Stimulated activated CD8-positive, alpha-beta memory T cell treated with anti-CD3 and anti-CD28 coated beads, Interleukin-15, amount 100 ng/mL, for 1 hour (primary cell): ENCODE data around the gene PRSS56.

Experiments
- DNase-seq: peaks from one replicate; pipeline ENCODE4 v3.0.0-alpha.2; 2020; ENCODE audit warnings: low read depth

PRSS56 gene

GRCh38 chr2:232519581-232520438 is at the start of gene PRSS56:
PRSS56 (plus strand) TSS chr2:232520388; CDS start chr2:232520599, 211 bp downstream.
- DNase-seq: no peak

GRCh38 chr2:232473467-232473890 is 46.7 kb upstream of the PRSS56 start:
- no peak for DNase-seq

DNA sequence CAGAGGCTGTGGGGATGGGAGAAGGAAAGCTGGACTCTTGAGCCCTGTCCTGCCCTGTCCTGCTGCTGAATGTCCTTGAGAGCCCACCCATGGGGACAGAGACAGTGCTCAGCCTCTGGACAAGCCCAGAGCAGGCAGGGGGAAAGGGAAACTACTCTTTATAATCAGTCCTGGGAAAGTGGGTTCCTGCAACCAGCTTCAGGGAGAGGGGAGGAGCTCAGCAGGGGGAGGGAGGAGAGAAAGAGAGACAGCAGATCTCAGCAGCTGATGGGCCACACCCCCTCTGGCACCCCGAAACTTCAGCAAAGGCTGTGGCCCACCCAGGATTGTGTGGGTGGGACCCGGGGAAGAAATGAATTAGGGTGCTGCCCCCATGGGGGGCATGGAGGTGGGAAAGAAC is 44.1 kb upstream of the PRSS56 start:
- no peak for DNase-seq

DNA sequence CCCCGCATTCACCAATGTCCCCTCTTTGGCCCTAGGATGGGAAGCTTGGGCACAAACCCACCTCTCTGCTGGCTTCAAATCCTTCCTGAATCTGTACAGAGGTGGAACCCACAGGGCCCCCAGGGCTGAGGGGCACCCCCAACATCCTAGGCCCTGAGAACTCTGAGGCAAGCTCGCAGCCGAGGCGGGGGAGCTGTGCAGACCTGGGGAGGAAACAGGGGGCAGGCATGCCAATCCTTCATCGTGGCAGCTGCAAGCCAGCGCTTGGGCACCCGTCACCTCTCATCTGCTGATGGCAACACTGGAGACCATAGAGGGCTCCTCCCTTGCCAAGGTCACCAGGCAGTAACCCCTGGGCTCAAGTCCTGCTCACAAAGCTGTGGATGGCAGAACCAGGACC is 43.4 kb upstream of the PRSS56 start:
- DNase-seq: no peak

DNA sequence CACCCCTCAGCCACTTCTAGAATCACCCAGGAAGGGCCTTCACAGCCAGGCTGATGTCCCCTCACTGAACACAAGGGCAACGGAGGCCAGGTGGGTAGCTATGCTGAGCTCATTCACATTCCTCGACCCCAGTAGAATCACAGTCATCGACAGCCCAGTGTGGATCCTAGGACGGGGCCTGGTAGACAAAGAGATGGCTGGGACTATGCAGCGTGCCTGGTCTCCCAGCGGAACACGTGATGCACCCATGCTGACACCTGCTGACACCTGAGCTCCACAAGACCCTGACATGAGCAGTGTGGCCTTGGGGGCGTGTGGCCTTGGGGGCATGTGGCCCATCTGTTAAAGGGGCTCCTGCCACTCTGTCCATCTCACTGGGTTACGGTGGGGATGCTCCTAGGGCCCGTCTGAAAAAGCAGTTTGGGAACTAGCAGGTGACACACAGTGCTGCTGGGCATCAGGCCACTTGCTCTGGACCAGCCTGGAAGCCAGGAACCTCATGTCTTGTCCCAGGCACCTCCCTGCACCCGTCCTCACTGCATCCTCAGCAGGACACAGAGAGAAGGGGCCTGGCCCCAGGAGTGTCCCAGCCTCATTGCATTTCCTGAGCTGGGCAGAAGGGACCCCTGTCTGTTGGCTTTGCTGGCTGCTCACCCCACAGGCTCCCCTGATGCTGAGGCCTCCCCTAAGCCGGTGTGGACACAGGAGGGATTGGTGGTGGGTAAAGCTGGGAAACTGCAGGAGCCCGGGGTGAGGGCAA is 42.3 kb upstream of the PRSS56 start:
- no peak for DNase-seq

- no peak for DNase-seq
These were observed 41.4 kb upstream of the PRSS56 start for GRCh38 chr2:232478571-232479340.

DNA sequence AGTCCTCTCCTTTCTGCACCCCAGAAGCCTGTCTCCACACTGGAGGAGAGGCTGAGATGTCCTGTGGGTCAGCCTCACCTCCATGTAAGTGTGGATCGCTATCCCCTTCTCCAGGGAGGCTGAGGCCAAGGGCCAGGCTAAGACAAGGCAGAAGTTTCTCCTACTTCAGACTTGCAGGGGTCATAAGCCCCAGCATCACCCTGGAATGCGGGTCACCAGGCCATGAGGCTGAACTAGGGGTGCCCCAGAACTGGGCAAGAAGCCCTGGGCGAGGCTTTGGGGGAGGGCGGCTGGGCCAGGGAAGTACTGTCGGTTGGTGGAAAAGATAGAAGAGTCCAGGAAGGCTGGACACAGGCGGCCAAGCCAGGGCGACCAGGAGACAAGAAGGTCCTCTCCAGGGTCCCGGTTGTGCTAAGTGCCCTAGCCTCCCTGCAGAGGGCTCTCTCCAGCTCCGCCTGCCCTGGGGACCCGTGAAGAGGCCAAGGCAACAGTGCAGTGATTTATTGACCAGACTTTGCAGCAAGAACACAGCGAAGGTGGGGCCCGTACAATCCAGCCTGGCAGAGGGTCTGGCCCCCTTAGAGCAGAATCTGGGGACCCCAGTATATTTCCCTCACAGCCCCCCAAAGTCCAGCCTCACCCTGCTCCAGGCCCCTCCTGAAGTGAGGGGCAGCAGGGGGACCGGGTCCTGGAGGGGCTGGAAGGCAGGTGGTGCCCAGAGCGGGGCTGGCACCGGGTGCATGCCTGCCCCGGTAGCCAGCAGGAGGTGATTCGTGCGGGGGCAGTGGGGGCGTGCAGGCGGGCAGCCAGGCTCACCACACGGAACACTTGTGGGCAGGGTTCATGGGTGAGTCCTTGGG is 40.6 kb upstream of the PRSS56 start:
- DNase-seq: no peak

DNA sequence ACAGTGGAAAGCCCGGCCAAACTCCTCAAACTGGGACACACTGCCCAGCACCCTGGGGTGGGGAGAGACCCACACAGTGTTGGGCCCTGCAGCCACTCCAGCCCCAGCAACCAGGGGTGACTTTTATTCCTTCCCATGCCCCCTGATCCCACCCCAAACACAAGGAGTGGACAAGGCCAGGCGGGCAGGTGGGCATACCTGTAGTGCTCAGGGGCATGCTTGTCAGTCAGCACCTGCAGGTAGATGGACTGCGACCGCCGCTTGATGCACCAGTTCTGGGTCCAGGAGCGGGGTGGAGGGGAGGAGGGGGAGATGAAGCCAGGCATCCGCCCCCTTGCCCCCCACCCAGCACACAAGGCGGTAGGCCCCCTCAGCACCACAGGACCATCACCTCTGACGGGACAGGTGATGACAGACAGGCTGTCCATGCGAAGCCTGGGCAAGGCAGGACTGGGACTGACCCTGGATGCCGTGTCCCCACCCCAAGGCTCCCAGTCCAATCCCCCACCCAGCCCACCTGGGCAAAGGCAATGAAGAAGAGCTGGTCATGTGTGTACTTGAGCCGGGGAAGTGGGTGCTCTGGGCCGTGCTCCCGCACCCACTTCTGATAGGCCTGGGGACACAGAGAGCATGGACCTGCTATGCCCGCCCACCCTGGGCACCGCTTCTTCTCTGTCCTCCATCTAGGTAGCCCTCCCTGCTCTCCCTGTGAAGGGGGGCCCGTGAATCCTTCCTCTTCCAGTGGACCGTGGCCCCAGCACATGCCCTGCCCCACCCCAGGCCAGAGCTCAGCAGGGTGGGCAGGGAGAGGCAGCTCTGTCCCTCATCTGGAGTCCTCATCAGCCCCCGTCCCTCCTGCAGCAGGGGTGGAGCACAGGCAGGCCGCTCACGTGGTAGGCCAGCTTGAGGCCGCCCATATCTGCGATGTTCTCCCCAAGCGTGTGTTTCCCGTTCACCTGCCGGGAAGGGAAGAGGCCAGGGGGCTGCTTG is 39.7 kb upstream of the PRSS56 start:
- no peak for DNase-seq

GRCh38 chr2:232481322-232482140 is 38.7 kb upstream of the PRSS56 start:
- DNase-seq: no peak

DNA sequence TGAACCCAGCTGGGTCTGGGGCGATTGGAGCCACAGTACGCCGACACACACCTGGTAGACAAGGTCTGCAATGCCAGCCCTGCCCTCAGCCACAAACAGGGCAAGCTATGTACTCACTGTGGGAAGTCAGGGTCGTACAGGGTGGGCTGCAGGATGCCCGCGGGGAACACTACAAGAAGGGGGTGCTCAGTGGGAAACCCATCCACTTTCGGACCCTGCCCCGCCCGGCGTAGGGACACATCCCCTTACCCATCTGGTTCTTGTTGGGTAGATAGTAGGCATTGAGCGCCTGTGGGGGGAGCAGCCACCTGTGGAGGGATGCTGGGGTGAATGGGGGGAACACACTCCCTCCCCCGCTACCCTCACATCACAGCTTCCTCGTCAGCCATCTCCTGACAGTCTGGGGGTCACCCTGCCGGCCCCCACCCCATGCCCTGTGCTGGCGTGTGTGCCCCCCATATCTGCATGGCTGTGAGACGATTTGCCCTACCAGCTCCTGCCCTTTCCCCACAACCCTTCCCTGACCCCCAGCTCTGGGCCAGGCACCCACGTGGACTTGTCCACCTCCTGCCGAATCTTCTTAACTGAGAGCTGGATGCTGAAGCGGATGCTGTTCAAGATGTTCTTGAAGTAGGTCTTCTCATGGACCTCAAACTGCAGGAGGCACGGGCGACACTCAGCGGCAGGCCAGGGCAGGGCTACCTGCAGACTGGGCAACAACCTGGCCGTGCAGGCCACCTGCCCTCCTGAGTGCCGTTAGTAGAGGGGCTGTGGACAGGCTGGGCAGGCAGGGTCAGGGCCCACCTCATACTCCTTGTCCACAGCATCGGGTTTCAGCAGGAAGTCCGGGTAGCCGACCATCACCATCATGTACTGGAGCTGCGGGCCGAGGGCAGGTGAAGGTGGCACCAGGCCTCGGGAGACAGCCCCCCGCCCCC is 37.6 kb upstream of the PRSS56 start:
- no peak for DNase-seq

GRCh38 chr2:232483311-232483922 is 36.8 kb upstream of the PRSS56 start:
- no peak for DNase-seq

GRCh38 chr2:232483923-232484627 is 36.1 kb upstream of the PRSS56 start:
- no peak for DNase-seq

- DNase-seq: no peak
These were observed 35.4 kb upstream of the PRSS56 start for GRCh38 chr2:232484628-232485347.

DNA sequence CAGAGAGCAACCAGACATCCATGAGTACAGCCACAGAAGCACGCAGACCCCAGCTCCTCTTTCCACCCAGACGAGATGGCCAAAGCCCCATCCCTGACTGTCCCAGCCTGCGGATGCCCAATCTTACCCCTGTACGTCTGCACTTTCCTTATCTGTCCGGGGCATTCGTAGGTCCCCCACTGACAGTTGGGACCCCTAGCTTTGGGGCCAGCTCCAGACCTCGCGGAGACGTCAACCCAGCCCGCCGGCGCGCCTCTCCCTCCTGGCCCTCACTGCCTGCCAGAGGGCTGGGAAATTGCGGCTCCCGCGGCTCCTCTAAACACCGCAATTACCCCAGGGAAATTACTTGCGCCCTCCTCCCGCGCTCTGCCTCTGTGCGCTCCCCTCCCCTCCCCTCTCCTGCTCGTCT is 34.8 kb upstream of the PRSS56 start:
- DNase-seq: no peak

DNA sequence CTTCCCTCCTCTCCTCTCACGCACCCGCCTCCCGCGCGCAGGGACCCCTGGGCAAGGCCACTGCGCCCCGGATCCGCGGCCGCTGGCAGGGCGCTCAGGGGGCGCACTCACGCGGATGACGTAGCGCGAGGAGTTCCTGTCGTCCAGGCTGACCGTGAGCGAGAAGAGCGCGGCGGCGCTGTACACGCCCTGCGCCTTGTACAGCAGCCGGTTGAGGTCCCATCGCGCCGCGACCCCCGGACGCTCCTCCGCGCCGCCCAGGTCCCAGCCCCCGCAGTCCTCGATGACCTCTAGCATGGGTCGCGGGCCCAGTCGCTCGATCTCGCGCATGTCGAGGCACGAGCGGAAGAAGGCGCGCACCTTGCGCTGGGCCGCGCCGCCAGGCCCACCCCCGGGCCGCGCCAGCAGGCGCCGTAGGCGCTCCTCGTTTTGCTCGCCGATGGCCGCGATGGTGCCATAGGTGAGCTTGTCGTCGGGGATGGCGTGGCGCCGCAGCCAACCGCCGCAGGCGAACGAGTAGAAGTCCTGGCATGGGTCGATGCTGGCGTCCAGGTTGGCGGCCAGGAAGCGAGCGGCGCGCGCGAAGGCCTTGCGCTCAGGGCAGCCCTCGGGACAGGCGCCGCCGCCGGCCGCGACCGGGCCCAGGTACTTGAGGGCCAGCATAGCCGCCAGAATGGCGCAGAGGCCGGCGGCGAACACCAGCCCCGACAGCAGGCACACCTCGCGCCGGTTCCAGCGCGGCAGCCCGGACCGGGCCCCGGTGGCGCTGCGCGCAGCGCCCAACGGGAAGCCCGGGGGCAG is 34.2 kb upstream of the PRSS56 start:
- DNase-seq: no peak
